GM19467 (cell line): Measurements from ENCODE around the gene ECSIT.
"Not testable (repeated sequence)": the region's sequence is repeated elsewhere in the genome, so short reads cannot be mapped to it uniquely, and the experiment has no call there.

ENCODE experiments used
- ATAC-seq: cut with Tn5 transposase; IDR thresholded peaks from one replicate; pipeline ENCODE4 v1.9.1; 2021; ENCODE audit warnings: mild to moderate bottlenecking, moderate library complexity; ENCODE audit not compliant: unreplicated experiment

The ECSIT gene

GRCh38 chr19:11479090-11479897 lies 49.6 kb downstream of the ECSIT start:
- no peak for ATAC-seq

- ATAC-seq, result no peak
Measured at GRCh38 chr19:11478167-11479089, 50.5 kb downstream of the ECSIT start.

- ATAC-seq, result no peak
Measured at GRCh38 chr19:11475861-11476260, 53.1 kb downstream of the ECSIT start.

- not testable (repeated sequence) for ATAC-seq
Measured at GRCh38 chr19:11475343-11475742, 53.6 kb downstream of the ECSIT start.

- no peak for ATAC-seq
Measured at GRCh38 chr19:11473725-11474124, 55.2 kb downstream of the ECSIT start.

GRCh38 chr19:11468266-11468845 lies 60.6 kb downstream of the ECSIT start:
- not testable (repeated sequence) for ATAC-seq

GRCh38 chr19:11465600-11465999 lies 63.3 kb downstream of the ECSIT start:
- ATAC-seq, result no peak

- ATAC-seq, result no peak
Measured at GRCh38 chr19:11464333-11465265, 64.3 kb downstream of the ECSIT start.

- ATAC-seq, result no peak
Measured at GRCh38 chr19:11463391-11463790, 65.5 kb downstream of the ECSIT start.

GRCh38 chr19:11461453-11461852 lies 67.5 kb downstream of the ECSIT start:
- ATAC-seq, result no peak

GRCh38 chr19:11460207-11460606 lies 68.7 kb downstream of the ECSIT start:
- no peak for ATAC-seq

- ATAC-seq, result not testable (repeated sequence)
Measured at GRCh38 chr19:11458912-11459311, 70.0 kb downstream of the ECSIT start.

- ATAC-seq, result no peak
Measured at GRCh38 chr19:11458236-11458900, 70.6 kb downstream of the ECSIT start.

- ATAC-seq, result no peak
Measured at GRCh38 chr19:11457831-11458230, 71.1 kb downstream of the ECSIT start.

GRCh38 chr19:11457115-11457514 lies 71.8 kb downstream of the ECSIT start:
- no peak for ATAC-seq

GRCh38 chr19:11456659-11457058 lies 72.3 kb downstream of the ECSIT start:
- ATAC-seq, result no peak
